Smooth muscle cell (in vitro differentiated cells): ENCODE results near the gene KCND1. TPM values are rescaled to one million over a fixed set of nuclear protein-coding genes. Genes with fewer than 3 reads are reported as not detected.

Source experiments
- DNase-seq: peaks from one replicate; lab custom pipeline; 2025; ENCODE audit not compliant: unreplicated experiment; lab: John Stamatoyannopoulos, UW
- H2AFZ ChIP-seq: fragments of 200-600 bp; sonication (generic); 2 replicates; pipeline ENCODE4 v1.6.0; 2016; ENCODE audit warnings: antibody characterized with exemption, low read depth, mild to moderate bottlenecking
- H3F3A ChIP-seq: fragments of 200-600 bp; sonication (generic); 2 replicates; pipeline ENCODE4 v1.6.0; 2017; ENCODE audit warnings: antibody characterized with exemption, low read depth
- H3K27ac ChIP-seq: fragments of 200-600 bp; sonication (generic); 2 replicates; pipeline ENCODE4 v1.5.1; 2016; ENCODE audit warnings: low read depth, mild to moderate bottlenecking
- H3K27me3 ChIP-seq: fragments of 200-600 bp; sonication (generic); 2 replicates; pipeline ENCODE4 v1.6.1; 2016; ENCODE audit warnings: low read depth, mild to moderate bottlenecking
- H3K36me3 ChIP-seq: fragments of 200-600 bp; sonication (generic); 2 replicates; pipeline ENCODE4 v1.5.1; 2016; ENCODE audit warnings: low read depth
- H3K4me1 ChIP-seq: fragments of 200-600 bp; sonication (generic); 2 replicates; pipeline ENCODE4 v1.5.1; 2016; ENCODE audit warnings: low read depth
- H3K4me2 ChIP-seq: fragments of 200-600 bp; sonication (generic); 2 replicates; pipeline ENCODE4 v1.6.0; 2016; ENCODE audit warnings: mild to moderate bottlenecking
- H3K4me3 ChIP-seq: fragments of 200-600 bp; sonication (generic); 2 replicates; pipeline ENCODE4 v1.5.1; 2016; ENCODE audit warnings: mild to moderate bottlenecking
- H3K79me2 ChIP-seq: fragments of 200-600 bp; sonication (generic); 2 replicates; pipeline ENCODE4 v1.6.0; 2016; ENCODE audit warnings: low read depth, mild to moderate bottlenecking
- H3K9ac ChIP-seq: fragments of 200-600 bp; sonication (generic); 2 replicates; pipeline ENCODE4 v1.6.0; 2016; ENCODE audit warnings: low read depth
- H3K9me3 ChIP-seq: fragments of 200-600 bp; sonication (generic); replicated peaks from 2 replicates; pipeline ENCODE4 v1.5.1; 2016; ENCODE audit warnings: low read depth
- H4K20me1 ChIP-seq: fragments of 200-600 bp; sonication (generic); 2 replicates; pipeline ENCODE4 v1.6.0; 2016; ENCODE audit warnings: low read depth
- CTCF ChIP-seq: fragments of 200-600 bp; sonication (generic); IDR thresholded peaks from 2 replicates; pipeline ENCODE4 v1.5.1; 2017; ENCODE audit warnings: borderline replicate concordance, mild to moderate bottlenecking, antibody characterized with exemption; ENCODE audit not compliant: insufficient read depth, poor library complexity, severe bottlenecking
- WGBS: methylation state at CpG from one replicate; pipeline ENCODE4 v1.1.7; 2016; ENCODE audit warnings: low lambda C conversion rate; 5-methylcytosine and 5-hydroxymethylcytosine counted together
- polyA plus RNA-seq: library from polyadenylated mRNA; unstranded; fragments of >200 nt; fragmentation: Nextera tagmentation; extraction: Ambion mirVana; gene quantifications from 2 replicates; pipeline ENCODE4 v1.2.1, GENCODE V29; 2016
- total RNA-seq: library from RNA; depleted of rRNA; stranded (reverse); fragments of >200 nt; gene quantifications from 2 replicates; pipeline ENCODE4 v1.2.3, GENCODE V29; 2014

KCND1 gene
- 0.94 and 1.2 TPM in 2 replicates for total RNA-seq
- 3.0 and 3.3 TPM in 2 replicates for polyA plus RNA-seq

- peak within 1 kb of the TSS; percentile 46 for H3K4me3 ChIP-seq
- H3K4me2 ChIP-seq = peak within 1 kb of the TSS; percentile 87
- no peaks in the 10 kb centered on the region for H3K36me3 ChIP-seq
- H2AFZ ChIP-seq = no peak within 1 kb of the TSS
- H3K4me1 ChIP-seq = no peaks in the 10 kb centered on the region
- 28% methylated on average over 25 of the region's 28 CpGs for WGBS
- H3K27ac ChIP-seq = no peak within 1 kb of the TSS
- H3K9ac ChIP-seq = no peak within 1 kb of the TSS
- no peaks in the 10 kb centered on the region for H3K79me2 ChIP-seq
- no peak for TF ChIP-seq CTCF
- H3K9me3 ChIP-seq = no peaks in the 10 kb centered on the region
- H3F3A ChIP-seq = no peaks in the 10 kb centered on the region
- no peaks in the 10 kb centered on the region for H3K27me3 ChIP-seq
- H4K20me1 ChIP-seq = no peaks in the 10 kb centered on the region
- DNase-seq = peak; percentile 14
Observed at GRCh38 chrX:48971249-48972219, at the start of gene KCND1. TSS of gene KCND1 (minus strand) at chrX:48971844. CDS start at chrX:48970271, 1,573 bp downstream.

- Histone ChIP-seq H3K36me3 (no peaks in the 10 kb centered on the region), H4K20me1 (no peaks in the 10 kb centered on the region), H3F3A (no peaks in the 10 kb centered on the region), H3K79me2 (no peaks in the 10 kb centered on the region), H3K9me3 (no peaks in the 10 kb centered on the region), H3K27me3 (no peaks in the 10 kb centered on the region), H2AFZ (no peak overlapping the region), H3K4me2 (no peak overlapping the region), H3K9ac (no peak overlapping the region), H3K4me3 (no peak overlapping the region), H3K4me1 (no peaks in the 10 kb centered on the region), H3K27ac (no peak overlapping the region)
- TF ChIP-seq CTCF = no peak
- DNase-seq = no peak
- 83% methylated on average over 7 of the region's 7 CpGs for WGBS
Observed at GRCh38 chrX:49019599-49020249, 48.1 kb upstream of the KCND1 start.

- H3K27me3 ChIP-seq = no peaks in the 10 kb centered on the region
- H3K4me3 ChIP-seq = no peak overlapping the region
- H3F3A ChIP-seq = no peaks in the 10 kb centered on the region
- no peak overlapping the region for H2AFZ ChIP-seq
- H3K9ac ChIP-seq = no peak overlapping the region
- H3K4me1 ChIP-seq = no peaks in the 10 kb centered on the region
- H3K9me3 ChIP-seq = no peaks in the 10 kb centered on the region
- no peaks in the 10 kb centered on the region for H3K36me3 ChIP-seq
- H3K27ac ChIP-seq = no peak overlapping the region
- no peaks in the 10 kb centered on the region for H4K20me1 ChIP-seq
- no peak for DNase-seq
- WGBS = 88% methylated on average over 2 of the region's 2 CpGs
- H3K4me2 ChIP-seq = no peak overlapping the region
- no peak for TF ChIP-seq CTCF
- no peaks in the 10 kb centered on the region for H3K79me2 ChIP-seq
Observed at GRCh38 chrX:49019050-49019449, 47.4 kb upstream of the KCND1 start.
